PFSK-1 (cell line): ENCODE results near the gene MAP4K4.

Experiments used
- FOXP2 ChIP-seq: optimal IDR thresholded peaks from 2 replicates; pipeline ENCODE3; 2011; ENCODE audit warnings: borderline replicate concordance, control low read depth, inconsistent platforms; ENCODE audit not compliant: insufficient read depth; ENCODE audit errors: extremely low read length, extremely low read depth
- POLR2AphosphoS5 ChIP-seq: IDR thresholded peaks from 2 replicates; pipeline ENCODE4 v1.6.1; 2012; ENCODE audit warnings: low read depth, mild to moderate bottlenecking, control low read depth, low read length, moderate library complexity
- REST ChIP-seq, 2 experiments: IDR thresholded peaks; 2 replicates each; pipeline versions ENCODE4 v1.6.1 to v1.8.0; 2011 to 2012; ENCODE audit warnings: low read depth in 2 of 2, low read length in 2 of 2, control low read depth in 1 of 2, inconsistent platforms in 1 of 2, mild to moderate bottlenecking in 1 of 2, moderate library complexity in 1 of 2; ENCODE audit not compliant: insufficient read depth in 1 of 2
- SIN3A ChIP-seq: IDR thresholded peaks from 2 replicates; pipeline ENCODE4 v1.6.1; 2012; ENCODE audit warnings: mild to moderate bottlenecking, low read length, moderate library complexity, borderline replicate concordance; ENCODE audit not compliant: insufficient read depth
- TAF1 ChIP-seq: IDR thresholded peaks from 2 replicates; pipeline ENCODE4 v1.6.1; 2012; ENCODE audit warnings: low read length, control low read depth, borderline replicate concordance; ENCODE audit not compliant: insufficient read depth

- TF ChIP-seq POLR2AphosphoS5 (no peak), TAF1 (no peak), SIN3A (no peak), REST (IDR thresholded peaks at IDR 0.05; ENCODE audit: insufficient read depth in 1 of 2, low read depth in 2 of 2, low read length in 2 of 2) (no peak), FOXP2 (no peak)
These were observed 39.4 kb downstream of the MAP4K4 start for GRCh38 chr2:101736861-101737291.
